Measurements from ENCODE around the gene ZNF574. TPM values are rescaled to one million over a fixed set of nuclear protein-coding genes. Genes with fewer than 3 reads are reported as not detected.
A peak's percentile ranks its signal among the peaks of the same experiment; 100 is the strongest.

ZNF574 gene
- total RNA-seq, 1 donor from 2014 or later = 20.0 TPM

DNA sequence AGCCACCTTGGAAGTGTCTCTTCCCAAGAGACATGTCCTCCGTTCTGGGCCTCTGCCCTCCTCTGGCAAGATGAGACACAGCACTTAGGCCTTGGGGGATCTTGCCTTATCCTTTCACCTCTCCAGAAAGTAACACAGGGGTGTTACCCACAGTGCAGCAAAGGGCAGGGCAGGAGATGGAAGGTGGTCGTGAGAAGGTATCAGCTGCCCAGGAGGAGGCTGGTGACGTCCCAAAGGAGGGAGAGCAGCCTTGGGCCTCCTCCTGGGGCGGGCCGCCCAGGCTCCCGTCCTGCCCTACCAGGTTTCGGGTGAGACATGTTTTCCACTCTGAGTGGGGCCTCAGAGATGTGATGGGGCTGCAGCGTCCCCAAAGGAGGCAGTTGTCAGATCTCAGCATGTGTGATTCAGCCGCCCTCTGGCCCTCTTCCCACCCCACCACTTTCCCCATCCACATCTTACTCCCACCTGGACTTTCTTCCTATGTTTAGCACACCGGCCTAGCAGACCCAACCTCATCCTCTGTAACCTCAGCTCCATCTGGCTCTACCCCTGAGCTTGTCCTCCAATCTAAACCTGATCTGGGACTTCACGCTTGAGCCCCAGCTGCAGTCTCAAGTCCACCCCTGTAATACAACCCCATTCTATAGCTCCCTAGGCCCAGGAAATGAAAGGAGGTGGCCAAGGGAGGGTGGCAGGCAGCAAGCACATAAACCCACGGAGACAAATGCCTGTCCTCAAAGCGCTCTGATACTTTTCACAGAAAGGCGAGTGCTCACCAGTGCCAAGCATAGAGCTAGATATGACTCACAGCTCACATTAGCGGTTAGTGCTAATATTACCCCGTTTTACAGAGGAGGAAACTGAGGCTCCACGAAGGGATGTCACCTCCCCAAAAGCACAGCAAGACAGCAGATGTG lies 47.0 kb downstream of the ZNF574 start:
- Histone ChIP-seq H3K9me3 (ENCODE audit: insufficient read depth, low read depth, low read length) (no peaks in the 10 kb centered on the region), H3K4me3 (ENCODE audit: insufficient read depth, low read depth, low read length) (no peak overlapping the region), H3K9ac (ENCODE audit: low read length) (peak overlapping the region; percentile 48), H3K4me2 (ENCODE audit: low read length) (peak overlapping the region; percentile 79), H3K36me3 (ENCODE audit: insufficient read depth, low read length) (no peaks in the 10 kb centered on the region), H3K79me2 (ENCODE audit: insufficient read depth, low read length) (no peaks in the 10 kb centered on the region), H4K20me1 (ENCODE audit: insufficient read depth, low read length) (no peaks in the 10 kb centered on the region), H3K27ac (ENCODE audit: low read depth, low read length) (no peak overlapping the region), H2AFZ (ENCODE audit: low read depth, low read length) (peak overlapping the region; percentile 49), H3K4me1 (ENCODE audit: insufficient read depth, low read length) (peaks cover 27% of the 10 kb centered on the region), H3K27me3 (ENCODE audit: insufficient read depth, low read length) (no peaks in the 10 kb centered on the region)
- Mint-ChIP-seq H3K4me3 (ENCODE audit: unreplicated experiment) (peak overlapping the region; percentile 57), H3K4me1 (ENCODE audit: low read depth, unreplicated experiment) (peaks cover 23% of the 10 kb centered on the region), H3K9me3 (ENCODE audit: unreplicated experiment) (peaks cover 5% of the 10 kb centered on the region), H3K27ac (ENCODE audit: unreplicated experiment) (peak overlapping the region; percentile 21), H3K27me3 (ENCODE audit: low read depth, unreplicated experiment) (no peaks in the 10 kb centered on the region), H3K36me3 (ENCODE audit: low read depth, unreplicated experiment) (peaks cover 8% of the 10 kb centered on the region)
- FAIRE-seq (no peak), DNase-seq (ENCODE audit: low read depth) (no peak)
- TF ChIP-seq CTCF (IDR thresholded peaks at IDR 0.05; ENCODE audit: insufficient read depth, low read depth, low read length) (no peak), EZH2 (IDR thresholded peaks at IDR 0.05; ENCODE audit: insufficient read depth, low read length) (no peak)

DNA sequence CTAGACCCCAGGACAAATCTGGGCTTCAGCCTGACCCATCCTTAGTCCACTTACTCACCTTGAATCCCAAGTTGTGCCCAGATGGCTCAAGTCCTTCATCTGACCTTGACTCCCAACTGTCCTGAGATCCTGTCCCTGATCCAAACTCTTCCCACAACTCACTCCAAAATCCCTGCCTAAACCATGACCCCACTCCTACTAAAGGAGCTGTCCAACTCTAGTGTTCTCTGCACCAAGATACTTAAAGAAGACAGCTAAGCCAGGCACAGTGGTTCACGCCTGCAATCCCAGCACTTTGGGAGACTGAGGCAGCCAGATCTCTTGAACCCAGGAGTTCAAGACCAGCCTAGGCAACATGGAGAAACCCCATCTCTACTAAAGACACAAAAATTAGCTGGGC lies 47.8 kb downstream of the ZNF574 start:
- H3K27me3 Mint-ChIP-seq (ENCODE audit: low read depth, unreplicated experiment) = no peaks in the 10 kb centered on the region
- peak overlapping the region; percentile 21 for H3K27ac Mint-ChIP-seq (ENCODE audit: unreplicated experiment)
- Histone ChIP-seq H3K9me3 (ENCODE audit: insufficient read depth, low read depth, low read length) (no peaks in the 10 kb centered on the region), H3K27me3 (ENCODE audit: insufficient read depth, low read length) (no peaks in the 10 kb centered on the region), H3K79me2 (ENCODE audit: insufficient read depth, low read length) (no peaks in the 10 kb centered on the region), H4K20me1 (ENCODE audit: insufficient read depth, low read length) (no peaks in the 10 kb centered on the region), H3K4me1 (ENCODE audit: insufficient read depth, low read length) (peaks cover 27% of the 10 kb centered on the region), H3K4me3 (ENCODE audit: insufficient read depth, low read depth, low read length) (no peak overlapping the region), H3K9ac (ENCODE audit: low read length) (no peak overlapping the region), H3K36me3 (ENCODE audit: insufficient read depth, low read length) (no peaks in the 10 kb centered on the region), H3K4me2 (ENCODE audit: low read length) (no peak overlapping the region), H2AFZ (ENCODE audit: low read depth, low read length) (no peak overlapping the region), H3K27ac (ENCODE audit: low read depth, low read length) (no peak overlapping the region)
- no peak for FAIRE-seq
- TF ChIP-seq CTCF (IDR thresholded peaks at IDR 0.05; ENCODE audit: insufficient read depth, low read depth, low read length) = no peak
- peaks cover 23% of the 10 kb centered on the region for H3K4me1 Mint-ChIP-seq (ENCODE audit: low read depth, unreplicated experiment)
- H3K36me3 Mint-ChIP-seq (ENCODE audit: low read depth, unreplicated experiment) = peaks cover 9% of the 10 kb centered on the region
- DNase-seq (ENCODE audit: low read depth) = no peak
- H3K9me3 Mint-ChIP-seq (ENCODE audit: unreplicated experiment) = peaks cover 5% of the 10 kb centered on the region
- H3K4me3 Mint-ChIP-seq (ENCODE audit: unreplicated experiment) = peak overlapping the region; percentile 57

- TF ChIP-seq EZH2 (IDR thresholded peaks at IDR 0.05; ENCODE audit: insufficient read depth, low read length) (no peak), CTCF (IDR thresholded peaks at IDR 0.05; ENCODE audit: insufficient read depth, low read depth, low read length) (no peak)
- FAIRE-seq (no peak), DNase-seq (ENCODE audit: low read depth) (no peak)
- Histone ChIP-seq H3K9me3 (ENCODE audit: insufficient read depth, low read depth, low read length) (no peaks in the 10 kb centered on the region), H3K4me1 (ENCODE audit: insufficient read depth, low read length) (peaks cover 27% of the 10 kb centered on the region), H3K4me3 (ENCODE audit: insufficient read depth, low read depth, low read length) (no peak overlapping the region), H3K79me2 (ENCODE audit: insufficient read depth, low read length) (no peaks in the 10 kb centered on the region), H3K36me3 (ENCODE audit: insufficient read depth, low read length) (no peaks in the 10 kb centered on the region), H3K9ac (ENCODE audit: low read length) (no peak overlapping the region), H4K20me1 (ENCODE audit: insufficient read depth, low read length) (no peaks in the 10 kb centered on the region), H3K27me3 (ENCODE audit: insufficient read depth, low read length) (no peaks in the 10 kb centered on the region), H3K27ac (ENCODE audit: low read depth, low read length) (no peak overlapping the region), H3K4me2 (ENCODE audit: low read length) (no peak overlapping the region), H2AFZ (ENCODE audit: low read depth, low read length) (no peak overlapping the region)
- H3K27ac Mint-ChIP-seq (ENCODE audit: unreplicated experiment) = no peak overlapping the region
- H3K36me3 Mint-ChIP-seq (ENCODE audit: low read depth, unreplicated experiment) = peaks cover 9% of the 10 kb centered on the region
- H3K4me3 Mint-ChIP-seq (ENCODE audit: unreplicated experiment) = no peak overlapping the region
- peaks cover 27% of the 10 kb centered on the region for H3K4me1 Mint-ChIP-seq (ENCODE audit: low read depth, unreplicated experiment)
- no peaks in the 10 kb centered on the region for H3K27me3 Mint-ChIP-seq (ENCODE audit: low read depth, unreplicated experiment)
- H3K9me3 Mint-ChIP-seq (ENCODE audit: unreplicated experiment) = peaks cover 5% of the 10 kb centered on the region
Observed at GRCh38 chr19:42124386-42124901, 48.5 kb downstream of the ZNF574 start.

All from astrocyte (in vitro differentiated cells and primary cell).